Activated CD8-positive, alpha-beta memory T cell treated with anti-CD3 and anti-CD28 coated beads for 48 hours (primary cell): Measurements from ENCODE around the gene KRT33A.

Source experiments
- DNase-seq, 3 experiments: peaks; one replicate each; pipeline ENCODE4 v3.0.0-alpha.2; 2020; ENCODE audit warnings: low read depth in 2 of 3, low spot score in 2 of 3

The KRT33A gene

DNA sequence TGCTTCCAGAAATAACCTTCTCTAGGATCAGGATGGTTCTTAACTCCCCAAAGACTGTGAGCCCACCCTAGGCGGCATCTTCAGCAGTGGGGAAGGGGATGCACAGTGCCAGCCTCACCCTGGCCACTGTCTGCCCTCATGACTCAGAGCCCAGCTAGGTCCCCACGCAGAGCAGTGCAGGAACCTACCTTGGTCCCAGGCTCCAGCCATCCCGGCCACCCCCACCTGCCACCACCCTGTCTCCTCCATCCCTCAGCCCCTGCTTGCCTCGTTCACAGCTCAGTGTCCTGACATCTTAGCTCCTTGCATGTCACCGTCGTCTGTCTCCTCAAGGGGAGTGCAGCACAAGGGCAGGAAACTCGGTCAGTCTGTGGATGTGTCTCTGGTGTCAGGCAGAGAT is 19.0 kb downstream of the KRT33A start:
- no peak for DNase-seq

DNA sequence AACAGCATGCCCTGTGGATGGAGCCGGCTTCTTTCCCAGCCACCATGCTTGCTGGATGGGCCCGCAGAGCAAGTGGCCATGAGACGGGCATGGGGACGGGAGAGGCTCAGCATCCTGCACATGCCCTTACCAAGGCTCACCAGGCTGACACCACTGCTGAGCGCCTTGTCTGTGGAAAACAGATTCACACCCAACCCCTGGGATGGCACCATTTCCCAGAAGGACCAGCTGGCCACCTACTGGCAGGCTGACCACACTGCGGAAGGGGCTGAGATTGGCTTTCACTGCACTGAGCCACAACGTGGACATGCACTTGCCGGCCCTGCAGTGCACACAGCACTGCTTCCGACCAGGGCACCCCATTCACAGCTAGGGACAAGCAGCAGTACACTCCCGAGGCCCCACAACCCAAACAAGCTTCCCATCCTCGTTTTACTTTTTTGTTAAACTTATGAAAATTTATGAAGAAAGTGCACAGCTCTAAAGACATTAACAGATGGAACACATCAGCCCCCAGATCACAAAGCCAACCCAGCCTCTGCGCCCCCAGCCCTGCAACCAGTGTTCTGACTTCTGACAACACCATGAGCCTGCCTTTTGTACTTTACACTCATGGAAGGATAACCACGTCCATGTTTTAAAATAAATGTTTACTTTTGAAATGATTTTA is 21.2 kb downstream of the KRT33A start:
- DNase-seq = no peak

DNA sequence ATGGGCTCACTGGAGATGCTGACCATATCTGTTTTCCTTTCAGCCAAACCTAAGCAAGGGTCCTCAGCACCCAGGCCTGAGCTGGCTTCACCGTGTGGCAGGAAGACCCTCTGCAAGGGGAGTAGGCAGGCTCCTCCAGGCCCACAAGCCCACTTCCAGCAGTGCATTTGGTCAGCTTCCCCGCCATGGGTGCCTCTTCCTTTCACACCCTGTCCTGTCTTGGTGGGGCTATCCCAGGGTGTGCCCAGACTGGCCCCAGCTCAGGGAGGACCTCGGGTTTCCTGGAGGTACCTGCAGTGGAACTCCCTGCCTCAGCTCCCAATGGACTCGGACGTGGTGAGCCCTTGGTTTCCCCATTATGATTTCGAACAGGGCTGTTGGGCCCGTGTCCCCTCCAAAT is 22.4 kb downstream of the KRT33A start:
- no peak for DNase-seq

DNA sequence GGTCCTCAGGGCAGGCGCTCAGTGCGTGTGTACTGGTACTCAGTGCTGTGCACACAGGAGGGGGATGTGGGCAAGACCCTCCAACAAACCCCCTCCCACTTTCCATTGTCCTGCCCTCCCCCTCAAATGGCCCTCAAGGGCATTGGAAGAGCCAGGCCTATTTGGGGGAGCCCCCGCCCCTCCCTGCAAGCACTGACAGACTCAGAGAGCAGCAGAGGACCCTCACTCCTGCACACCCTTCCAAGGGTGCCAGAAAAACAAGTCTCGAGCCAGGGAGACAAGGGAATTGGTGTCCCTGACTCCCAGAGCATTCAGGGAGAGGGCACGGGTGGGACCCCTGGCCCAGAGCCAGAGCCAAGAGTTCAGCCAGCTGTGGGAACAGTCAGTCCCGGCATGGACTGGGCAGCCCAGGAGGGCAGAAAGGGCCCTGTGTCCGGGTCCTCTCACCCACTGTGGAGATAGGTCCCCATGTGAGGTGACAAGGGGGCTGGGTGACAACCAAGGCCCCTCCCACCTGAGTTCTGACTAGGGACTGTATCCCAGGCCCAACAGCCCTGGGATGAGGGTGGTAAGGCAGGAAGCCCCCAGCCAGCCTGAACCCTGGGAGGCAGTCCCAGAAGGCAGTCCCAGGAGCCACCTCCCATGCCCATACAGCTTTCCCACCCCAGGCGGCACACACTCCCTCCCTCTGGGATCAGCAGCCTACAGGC is 23.1 kb downstream of the KRT33A start:
- DNase-seq = no peak

DNA sequence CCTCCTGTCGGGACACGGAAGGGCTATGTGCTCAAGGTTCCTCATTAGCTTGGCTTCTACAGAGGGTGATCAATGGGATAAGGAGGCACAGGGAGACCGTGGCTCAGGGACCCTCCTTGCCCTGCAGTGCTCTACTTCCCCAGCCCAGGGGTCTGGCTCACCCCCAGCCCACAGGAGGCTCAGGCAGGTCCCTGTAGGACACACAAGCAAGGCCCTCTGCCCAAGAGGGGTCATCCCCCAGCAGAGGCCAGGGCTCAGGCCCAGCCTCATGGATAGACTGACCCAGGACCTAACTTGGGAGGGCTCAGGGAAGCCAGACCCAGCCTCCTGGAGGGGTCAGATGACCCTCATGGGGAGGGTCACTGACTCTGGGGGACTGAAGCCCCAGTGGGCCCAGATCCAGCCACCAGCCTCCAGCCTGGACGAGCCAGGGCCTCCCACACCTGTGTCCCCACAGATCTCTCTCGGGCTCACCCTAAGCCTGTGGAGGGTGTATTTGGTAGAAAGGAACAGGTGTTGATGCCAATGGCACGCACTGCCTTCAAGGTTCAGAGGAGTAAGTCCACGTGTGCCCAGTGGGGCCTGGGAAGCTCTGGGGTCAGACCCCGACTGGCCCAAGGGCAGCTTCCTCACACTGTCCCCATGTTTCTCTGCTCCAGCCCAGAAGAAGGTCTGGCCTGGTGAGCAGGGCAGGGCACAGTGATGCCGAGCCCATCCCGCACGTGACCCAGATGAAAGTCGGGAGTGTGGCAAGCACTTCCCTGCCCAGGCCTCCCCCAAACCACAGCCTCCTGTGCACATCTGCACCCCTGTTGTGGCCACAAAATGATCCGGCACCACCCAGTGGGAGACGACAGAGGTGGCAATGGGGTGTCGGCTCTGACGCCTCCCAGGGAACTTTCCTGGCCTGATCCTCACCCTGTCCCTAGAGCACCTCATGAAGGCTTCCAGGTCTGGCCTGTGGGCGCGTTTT is 24.2 kb downstream of the KRT33A start:
- no peak for DNase-seq

DNA sequence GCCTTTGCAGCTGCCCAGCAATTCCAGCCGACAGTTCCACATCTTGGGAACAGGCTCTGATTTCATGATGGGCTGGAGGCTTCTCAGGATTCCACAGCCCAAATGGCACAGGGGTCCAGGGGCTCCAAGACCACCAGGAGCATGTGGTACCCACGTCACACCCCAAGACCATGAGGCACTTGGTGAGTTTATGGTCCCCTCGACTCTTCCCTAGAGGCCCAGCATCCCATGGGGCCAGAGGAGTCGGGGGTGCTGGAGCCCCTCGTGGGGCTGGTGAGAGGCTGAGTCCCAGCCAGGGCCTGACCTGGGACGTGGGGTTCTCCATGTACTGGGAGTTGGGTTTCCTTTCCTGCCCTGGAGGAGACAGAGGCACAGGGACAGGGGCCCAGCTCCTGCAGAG is 25.0 kb downstream of the KRT33A start:
- no peak for DNase-seq

DNA sequence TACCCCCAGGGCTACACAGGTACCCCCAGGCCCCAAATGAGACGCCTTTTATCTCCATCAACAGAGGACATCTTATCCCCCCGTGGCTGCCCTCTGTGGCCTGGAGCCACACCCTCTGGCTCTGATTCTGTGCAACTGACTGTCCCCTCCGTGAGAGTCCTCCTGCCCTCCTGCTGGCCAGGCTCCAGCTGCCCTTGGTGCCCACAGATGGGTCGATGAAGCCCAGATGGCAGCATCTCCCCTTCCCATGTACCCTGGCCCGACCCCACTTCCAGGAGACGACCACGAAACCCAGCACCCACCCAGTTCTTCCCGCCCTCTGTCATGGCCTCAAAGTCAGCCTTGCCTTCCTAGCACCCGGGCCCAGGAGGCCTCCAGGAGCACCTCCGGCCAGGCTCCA is 25.5 kb downstream of the KRT33A start:
- DNase-seq = no peak

DNA sequence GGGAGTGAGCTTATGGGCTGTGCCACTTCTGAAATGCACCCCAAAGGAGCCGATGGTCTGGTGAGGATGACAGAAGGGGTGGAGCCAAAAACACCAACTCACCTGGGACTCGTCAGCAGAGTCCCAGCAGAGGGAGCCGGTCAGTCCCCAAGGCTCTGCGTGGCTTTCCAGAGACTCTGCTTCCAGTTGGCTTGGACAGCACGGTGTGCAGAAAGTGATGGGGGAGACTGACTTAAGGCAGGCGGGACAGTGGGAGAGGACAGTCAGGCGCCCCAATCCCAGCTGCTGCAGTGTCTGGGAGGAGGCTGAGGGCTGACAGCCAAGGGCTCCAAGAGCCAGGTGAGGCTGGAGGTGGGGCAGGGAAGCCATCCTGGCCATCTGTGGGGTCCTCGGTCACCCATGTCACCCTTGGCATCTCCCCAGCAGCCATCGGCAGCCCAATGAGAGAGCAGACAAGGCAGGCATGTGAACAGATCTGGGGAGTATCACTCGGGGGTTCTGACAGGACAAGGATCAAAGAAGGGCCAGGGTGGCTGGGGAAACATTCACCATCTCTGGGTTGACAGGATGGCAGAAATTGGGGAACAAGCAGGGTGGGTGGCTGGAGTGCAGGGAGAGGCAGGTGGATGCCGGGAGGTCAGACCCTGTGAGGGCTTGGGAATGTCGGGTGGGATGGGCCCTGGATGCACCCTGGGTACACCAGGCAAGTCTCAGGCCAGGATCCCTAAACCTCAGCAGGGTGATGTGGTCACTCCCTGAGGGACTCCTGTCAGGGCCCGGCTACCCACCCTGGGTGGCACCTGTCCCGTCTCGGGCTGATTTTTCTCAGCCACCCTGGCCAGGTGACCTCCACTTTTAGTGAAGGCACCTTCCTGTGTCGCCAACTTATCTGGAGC is 26.2 kb downstream of the KRT33A start:
- DNase-seq = no peak

DNA sequence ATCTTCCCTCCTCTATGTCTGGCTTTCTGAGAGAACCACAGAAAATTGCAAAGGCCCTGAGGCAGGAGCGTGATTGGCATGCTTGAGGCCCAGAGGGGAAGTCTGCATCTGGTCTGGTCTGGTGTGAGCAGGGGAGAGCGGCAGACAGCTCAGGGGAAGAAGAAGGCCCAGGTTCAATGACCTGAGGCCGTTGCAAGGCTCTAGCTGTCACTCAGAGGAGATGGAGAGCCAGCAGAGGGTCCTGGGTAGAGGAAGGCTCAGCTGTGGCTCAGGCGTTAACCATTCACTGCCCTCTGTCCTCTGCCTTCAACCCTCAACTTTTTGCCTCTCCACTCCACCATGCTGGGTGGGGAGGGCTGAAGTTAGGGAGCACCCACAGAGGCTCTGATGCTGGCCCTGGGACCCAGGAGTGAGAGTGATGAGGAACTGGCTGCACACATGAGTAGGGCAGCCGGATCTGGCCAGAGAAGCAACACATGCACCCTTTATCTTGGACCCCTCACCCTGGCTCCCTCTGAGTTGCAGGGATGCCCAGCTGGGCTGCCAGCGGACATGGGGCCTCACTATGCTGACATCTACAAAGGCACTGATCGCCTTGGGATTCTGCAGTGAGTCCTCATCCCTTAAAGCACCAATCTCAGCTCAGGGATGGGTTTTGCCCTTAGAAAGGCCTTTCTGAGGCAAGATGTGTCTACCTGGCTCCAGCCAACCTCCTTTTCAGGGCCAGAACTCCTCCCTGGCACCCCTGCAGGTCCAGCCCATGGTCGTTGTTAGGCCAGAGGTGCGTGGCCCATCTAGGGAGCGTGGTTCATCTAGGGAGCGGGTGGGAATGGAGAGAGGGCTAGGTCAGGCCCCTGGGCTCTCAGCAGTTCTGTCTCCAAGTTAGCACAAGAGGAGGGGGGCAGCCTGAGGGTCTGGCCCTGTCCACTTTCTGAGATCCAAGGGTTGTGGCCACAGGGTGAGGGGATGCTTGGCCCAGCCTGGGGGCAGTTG is 27.4 kb downstream of the KRT33A start:
- DNase-seq = no peak

DNA sequence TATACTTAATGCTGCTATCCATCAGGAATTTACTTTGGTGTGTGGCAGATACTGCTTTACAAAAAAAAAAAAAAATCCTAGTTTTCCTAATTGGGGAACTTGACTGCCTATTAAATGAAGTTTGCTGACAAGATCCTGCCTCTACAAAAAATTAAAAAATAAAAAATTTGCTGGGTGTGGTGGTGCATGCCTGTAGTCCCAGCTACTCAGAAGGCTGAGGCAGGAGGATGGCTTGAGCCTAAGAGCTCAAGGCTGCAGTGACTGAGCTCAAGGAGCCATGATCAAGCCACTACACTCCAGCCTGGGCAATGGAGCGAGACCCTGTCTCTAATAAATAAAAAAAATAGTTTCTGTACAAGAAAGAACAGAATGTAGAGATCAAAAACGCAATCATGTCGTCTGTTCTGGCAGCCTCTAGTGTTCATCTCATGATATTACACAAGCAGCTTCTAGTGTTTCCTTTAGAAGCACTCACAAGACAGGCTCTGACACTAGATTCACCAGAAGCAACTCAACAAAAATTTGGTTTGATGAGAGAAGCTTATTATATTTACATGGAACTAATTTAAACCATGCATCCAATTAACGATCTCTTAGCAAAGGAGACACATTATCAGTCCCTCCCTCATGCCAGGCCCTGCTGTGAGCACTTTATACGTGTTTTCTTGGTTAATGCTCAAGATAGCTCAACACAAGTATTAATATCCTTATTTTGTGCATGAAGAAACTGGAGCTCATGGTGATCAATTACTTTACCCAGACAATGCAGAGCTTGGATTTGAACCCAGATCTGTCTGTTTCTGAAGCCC is 28.3 kb downstream of the KRT33A start:
- no peak for DNase-seq

DNA sequence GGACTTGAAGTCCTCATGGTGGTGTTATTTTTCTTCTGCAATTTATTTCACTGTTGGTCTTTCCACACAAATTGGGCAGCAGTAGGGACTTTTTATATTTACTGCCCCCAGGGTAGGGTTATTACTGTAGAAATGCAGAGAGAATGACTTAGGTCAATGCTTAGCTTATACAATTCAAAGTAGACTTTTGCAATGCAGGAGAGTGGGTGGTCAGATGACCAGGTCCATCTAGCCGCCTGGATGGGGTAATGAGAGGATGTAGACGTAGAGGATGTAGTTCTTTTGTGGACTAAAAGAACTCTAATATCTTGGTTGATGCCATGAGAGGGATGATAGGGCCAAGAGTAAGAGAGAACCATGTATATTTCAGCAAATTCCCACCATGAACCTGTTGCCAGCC is 32.4 kb downstream of the KRT33A start:
- no peak for DNase-seq

DNA sequence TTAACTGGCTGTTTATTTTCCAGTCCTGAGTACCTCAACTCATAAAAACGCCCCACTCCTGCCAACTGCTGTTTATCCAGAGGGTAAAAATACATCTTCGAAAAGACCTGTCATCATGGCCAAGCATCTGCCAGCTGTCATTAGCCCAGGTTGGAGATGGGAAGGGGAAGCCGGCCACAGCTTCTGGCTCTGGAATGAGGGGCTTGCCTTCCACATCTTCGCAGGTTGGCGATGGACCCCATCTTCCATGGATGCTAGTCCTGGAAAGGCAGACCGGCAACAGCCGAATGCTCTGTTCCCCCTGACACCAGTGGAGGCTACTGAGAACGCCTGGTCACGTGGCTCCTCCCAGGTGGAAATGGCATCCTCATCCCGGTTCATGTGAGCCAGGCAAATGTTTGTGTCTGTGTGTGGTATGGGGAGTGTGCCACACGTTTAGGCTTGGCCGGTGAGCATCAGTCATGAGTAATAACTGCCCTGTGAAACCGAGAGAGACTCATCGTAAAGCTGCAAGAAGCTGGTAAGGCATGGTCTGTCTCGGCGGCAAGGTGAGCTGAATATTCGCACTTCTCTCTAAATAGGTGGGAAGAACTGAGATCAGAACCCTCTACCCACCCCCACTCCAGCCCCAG is 34.7 kb downstream of the KRT33A start:
- no peak for DNase-seq

DNA sequence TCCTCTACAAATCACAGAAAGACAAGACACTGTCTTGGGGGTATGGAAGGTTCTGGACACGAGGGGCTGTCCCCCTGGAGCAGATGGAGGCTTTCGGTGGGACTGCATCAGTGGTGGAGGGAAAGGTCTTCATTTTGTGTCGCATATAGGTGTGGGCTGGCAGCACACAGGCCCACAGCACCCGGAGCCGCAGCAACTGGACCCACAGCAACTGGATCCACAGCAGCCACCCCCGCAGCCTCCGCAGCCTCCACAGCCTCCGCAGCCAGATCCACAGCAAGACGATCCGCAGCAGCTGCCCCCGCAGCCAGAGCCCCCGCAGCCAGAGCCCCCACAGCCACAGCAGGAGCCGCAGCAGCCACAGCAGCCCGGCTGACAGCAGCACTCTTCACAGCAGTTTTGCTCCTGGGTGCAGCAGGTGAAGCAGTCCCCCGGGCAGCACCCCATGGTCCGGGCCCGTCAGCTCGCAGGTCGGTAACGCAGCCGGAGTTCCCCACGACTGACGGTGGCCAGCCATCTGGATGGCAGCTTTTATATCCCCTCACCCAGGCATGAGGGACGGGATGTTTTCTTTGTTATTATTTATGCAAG is 35.3 kb downstream of the KRT33A start, which contains the start of gene KRTAP17-1:
TSS of gene KRTAP17-1 (minus strand) at position 507 of the 591 bp plus-strand sequence. CDS start at position 447, 60 bp downstream.
- DNase-seq = no peak

DNA sequence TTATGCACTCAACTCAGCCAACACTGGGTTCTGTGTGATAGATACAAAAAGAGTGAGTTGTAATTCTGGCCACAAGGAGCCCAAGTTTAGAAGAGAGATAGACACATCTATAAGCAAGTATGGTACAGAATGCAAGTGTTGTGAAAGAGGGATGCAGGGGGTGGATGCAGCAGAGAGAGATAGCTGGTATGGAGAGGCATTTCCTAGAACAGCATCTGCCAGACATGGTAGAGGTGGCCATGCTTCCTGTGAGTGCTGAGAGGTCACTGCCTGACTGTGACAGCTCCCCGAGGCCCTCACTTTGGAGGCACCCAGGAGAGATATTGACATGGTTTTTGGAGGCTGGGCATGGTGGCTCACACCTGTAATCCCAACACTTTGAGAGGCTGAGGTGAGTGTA is 39.5 kb downstream of the KRT33A start:
- DNase-seq = no peak

DNA sequence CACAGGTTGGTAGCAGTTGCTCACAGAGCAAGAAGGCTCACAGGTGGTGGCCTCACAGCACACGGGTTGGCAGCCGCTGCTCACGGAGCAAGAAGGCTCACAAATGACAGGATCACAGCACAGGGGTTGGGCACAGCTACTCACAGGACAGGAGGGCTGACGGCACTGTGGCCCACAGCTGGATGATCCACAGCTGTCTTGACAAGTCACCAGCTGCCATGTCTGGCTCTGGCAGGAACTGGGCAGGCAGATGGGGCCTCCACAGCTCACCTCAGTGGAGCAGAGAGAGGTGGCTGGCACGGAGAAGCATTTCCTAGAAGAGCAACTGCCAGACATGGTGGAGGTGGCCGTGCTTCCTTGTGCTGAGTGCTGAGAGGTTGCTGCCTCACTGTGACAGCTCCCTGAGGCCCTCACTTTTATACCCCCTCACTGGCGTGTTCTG is 41.7 kb downstream of the KRT33A start, which contains the start of gene KRTAP16-1:
TSS of gene KRTAP16-1 (minus strand) at position 392 of the 442 bp plus-strand sequence. CDS start at position 336, 56 bp downstream.
- no peak for DNase-seq

DNA sequence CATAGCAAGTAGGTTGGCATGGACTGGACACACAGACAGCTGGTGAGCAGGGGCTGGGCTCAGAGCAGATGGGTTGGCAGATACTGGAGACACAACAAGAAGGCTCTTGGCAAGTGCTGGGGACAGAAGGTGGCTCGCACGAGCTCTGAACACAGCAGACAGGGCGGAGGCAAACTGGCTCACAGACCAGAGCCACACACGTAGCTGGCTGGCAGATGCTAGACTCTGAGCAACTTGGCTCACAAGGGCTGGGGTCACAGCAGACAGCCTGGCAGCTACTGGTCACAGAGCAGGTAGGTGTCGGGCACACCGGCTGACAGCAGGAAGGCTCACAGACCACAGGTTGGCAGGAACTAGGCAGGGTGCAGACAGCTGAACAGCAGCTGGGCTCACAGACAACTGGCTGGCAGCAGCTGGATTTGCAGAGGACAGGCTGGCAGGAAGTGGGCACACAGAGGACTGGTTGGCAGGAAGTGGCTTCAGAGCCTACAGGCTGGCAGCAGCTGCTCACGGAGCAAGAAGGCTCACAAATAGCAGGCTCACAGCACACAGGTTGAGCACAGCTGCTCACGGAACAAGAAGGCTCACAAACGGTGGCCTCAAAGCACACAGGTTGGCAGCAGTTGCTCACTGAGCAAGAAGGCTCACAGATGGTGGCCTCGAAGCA is 42.2 kb downstream of the KRT33A start:
- peak; percentile 14 to 23 (median 22) for DNase-seq

DNA sequence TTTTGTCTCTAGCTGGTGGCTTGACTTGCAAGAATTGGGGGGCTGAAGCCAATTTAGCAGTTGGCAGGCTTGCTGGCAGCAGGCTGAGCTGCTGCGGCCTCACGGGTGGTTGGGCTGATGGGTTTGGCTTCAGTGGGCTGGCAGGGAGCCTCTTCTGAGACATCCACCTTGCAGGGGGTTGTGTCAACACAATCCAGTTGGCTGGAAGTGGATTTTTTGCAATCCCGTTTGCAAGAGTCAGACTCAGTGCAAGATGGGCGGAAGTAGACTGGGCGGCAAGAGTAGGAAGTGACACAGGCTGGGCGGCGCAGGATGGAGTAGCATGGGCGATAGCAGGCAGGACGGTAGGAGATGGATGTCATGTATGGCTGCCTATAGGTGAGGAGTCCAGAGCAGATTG is 43.0 kb downstream of the KRT33A start:
- no peak for DNase-seq
